Activated CD8-positive, alpha-beta T cell treated with anti-CD3 and anti-CD28 coated beads for 36 hours (primary cell): Measurements from ENCODE around the gene CD28. TPM values are rescaled to one million over a fixed set of nuclear protein-coding genes. Genes with fewer than 3 reads are reported as not detected.
"Not testable (repeated sequence)": the region's sequence is repeated elsewhere in the genome, so short reads cannot be mapped to it uniquely, and the experiment has no call there.

ENCODE experiments used
- ATAC-seq: fragments of 200-7000 bp; cut with Tn5 transposase; one replicate; pipeline ENCODE4 v1.10.0; 2021; ENCODE audit warnings: mild to moderate bottlenecking, moderate library complexity
- CTCF ChIA-PET: fragments of 350-600 bp; sonication (Branson Sonifier 250); formaldehyde crosslinking; loops from one replicate; lab custom pipeline; 2021; ENCODE audit warnings: antibody characterized with exemption; lab: Charles Lee
- POLR2A ChIA-PET: fragments of 350-600 bp; sonication (Branson Sonifier 250); formaldehyde crosslinking; loops from one replicate; lab custom pipeline; 2021; ENCODE audit warnings: antibody characterized with exemption; lab: Charles Lee
- DNase-seq: peaks from one replicate; pipeline ENCODE4 v3.0.0-alpha.2; 2020
- H3K27ac Mint-ChIP-seq: one replicate; pipeline ENCODE4 v1.8.0; 2021; ENCODE audit warnings: mild to moderate bottlenecking, mixed read lengths
- H3K27me3 Mint-ChIP-seq: one replicate; pipeline ENCODE4 v1.8.0; 2021; ENCODE audit warnings: mixed read lengths
- H3K36me3 Mint-ChIP-seq: one replicate; pipeline ENCODE4 v1.8.0; 2021; ENCODE audit warnings: low read depth, mixed read lengths
- H3K4me1 Mint-ChIP-seq: one replicate; pipeline ENCODE4 v1.8.0; 2021; ENCODE audit warnings: low read depth, mixed read lengths
- H3K4me3 Mint-ChIP-seq: one replicate; pipeline ENCODE4 v1.8.0; 2021; ENCODE audit warnings: mild to moderate bottlenecking, moderate library complexity, mixed read lengths
- H3K9me3 Mint-ChIP-seq: one replicate; pipeline ENCODE4 v1.8.0; 2021; ENCODE audit warnings: mixed read lengths
- CTCF ChIP-seq: fragments of 200-600 bp; IDR thresholded peaks from one replicate; pipeline ENCODE4 v1.8.0; 2022; ENCODE audit warnings: antibody characterized with exemption, mild to moderate bottlenecking
- intact Hi-C: fragments of 100-400 bp; cut with micrococcal nuclease; formaldehyde crosslinking; loops from one replicate; pipeline ENCODE4 v1.10.0; 2022
- total RNA-seq, 2 experiments: library from RNA; stranded (reverse); gene quantifications; one replicate each; pipeline ENCODE4 v1.2.3, GENCODE V29; 2021

CD28 gene
- total RNA-seq, 2 experiments from 2014 or later: 94.2 to 97.3 TPM

DNA sequence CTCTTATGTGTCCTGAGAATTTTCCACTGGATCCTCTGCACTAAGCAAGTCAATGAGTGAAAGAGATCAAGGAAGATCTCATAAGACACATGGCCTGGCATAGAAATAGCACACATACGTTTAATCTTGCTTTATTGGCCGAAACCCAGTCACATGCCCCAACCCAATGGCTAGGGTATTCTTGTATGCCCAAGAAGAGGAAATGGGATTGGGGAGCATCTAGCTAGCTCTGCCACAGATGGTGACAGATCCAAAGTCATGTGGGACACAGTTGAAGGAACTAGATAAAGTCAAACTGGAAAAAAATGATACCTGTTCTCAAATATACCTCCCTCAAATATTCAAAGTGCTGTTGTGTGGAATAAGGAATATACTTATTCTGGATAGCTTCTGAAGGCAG lies 74.7 kb downstream of the CD28 start:
- peaks cover 49% of the 10 kb centered on the region for H3K4me1 Mint-ChIP-seq
- no peak for DNase-seq
- peaks cover 7% of the 10 kb centered on the region for H3K36me3 Mint-ChIP-seq
- ChIA-PET POLR2A (interaction anchor here (1.0 to 1.6 kb wide), 9 partner anchors 13 to 74 kb away, joined by 3 to 4 read pairs (median 3); no protein-coding TSS in a partner anchor), CTCF (interaction anchor here (0.8 to 8.2 kb wide), 10 partner anchors 11 to 63 kb away, joined by 3 to 62 read pairs (median 5); no protein-coding TSS in a partner anchor)
- intact Hi-C loops: loop anchor here (5.0 kb wide), 2 partner anchors 44 to 74 kb away; partner anchors contain the start of gene CD28
- peak overlapping the region; percentile 50 for H3K27ac Mint-ChIP-seq
- H3K27me3 Mint-ChIP-seq: no peaks in the 10 kb centered on the region
- no peak for TF ChIP-seq CTCF
- no peak overlapping the region for H3K4me3 Mint-ChIP-seq
- ATAC-seq: no peak
- H3K9me3 Mint-ChIP-seq: peaks cover 6% of the 10 kb centered on the region

- ChIA-PET CTCF (interaction anchor here (1.0 to 8.2 kb wide), 17 partner anchors 9 to 298 kb away, joined by 3 to 62 read pairs (median 5); no protein-coding TSS in a partner anchor), POLR2A (interaction anchor here (0.8 to 1.6 kb wide), 6 partner anchors 34 to 72 kb away, joined by 3 to 4 read pairs (median 3); no protein-coding TSS in a partner anchor)
- intact Hi-C loops: loop anchor here (5.0 kb wide), 2 partner anchors 45 to 75 kb away; partner anchors contain the start of gene CD28
Observed at GRCh38 chr2:203782262-203782976, 76.0 kb downstream of the CD28 start.

GRCh38 chr2:203783496-203784203 lies 77.2 kb downstream of the CD28 start:
- no peak for TF ChIP-seq CTCF
- Mint-ChIP-seq H3K9me3 (peaks cover 6% of the 10 kb centered on the region), H3K4me1 (peaks cover 57% of the 10 kb centered on the region), H3K27me3 (no peaks in the 10 kb centered on the region), H3K36me3 (peaks cover 7% of the 10 kb centered on the region), H3K27ac (peak overlapping the region; percentile 34), H3K4me3 (no peak overlapping the region)
- CTCF ChIA-PET: interaction anchor here (0.7 to 8.2 kb wide), 16 partner anchors 8 to 299 kb away, joined by 3 to 62 read pairs (median 4); no protein-coding TSS in a partner anchor
- ATAC-seq (no peak), DNase-seq (no peak)
- POLR2A ChIA-PET: interaction anchor here (0.8 to 2.9 kb wide), 11 partner anchors 10 to 75 kb away, joined by 3 to 10 read pairs (median 5); no protein-coding TSS in a partner anchor
- intact Hi-C loops: loop anchor here (5.0 kb wide), 2 partner anchors 46 to 76 kb away; partner anchors contain the start of gene CD28

More at GRCh38 chr2:203782262-203782976, 76.0 kb downstream of the CD28 start:
- H3K4me1 Mint-ChIP-seq: peaks cover 49% of the 10 kb centered on the region
- peak overlapping the region; percentile 82 for H3K27ac Mint-ChIP-seq
- no peak overlapping the region for H3K4me3 Mint-ChIP-seq
- H3K9me3 Mint-ChIP-seq: peaks cover 6% of the 10 kb centered on the region
- DNase-seq: peak; percentile 83
- H3K36me3 Mint-ChIP-seq: peaks cover 7% of the 10 kb centered on the region
- peak; percentile 96 for ATAC-seq
- no peaks in the 10 kb centered on the region for H3K27me3 Mint-ChIP-seq
- peak; percentile 77 for TF ChIP-seq CTCF

- ChIA-PET CTCF (interaction anchor here (0.7 to 8.2 kb wide), 4 partner anchors 14 to 63 kb away, joined by 3 to 62 read pairs (median 4); no protein-coding TSS in a partner anchor), POLR2A (interaction anchor here (1.2 to 2.9 kb wide), 5 partner anchors 9 to 44 kb away, joined by 4 to 10 read pairs (median 7); no protein-coding TSS in a partner anchor)
- DNase-seq, H3K9me3 Mint-ChIP-seq, H3K27me3 Mint-ChIP-seq, H3K36me3 Mint-ChIP-seq, ATAC-seq: not testable (repeated sequence)
- intact Hi-C loops: loop anchor here (5.0 kb wide), 2 partner anchors 47 to 77 kb away; partner anchors contain the start of gene CD28
- H3K4me1 Mint-ChIP-seq: peaks cover 50% of the 10 kb centered on the region
- peak overlapping the region; percentile 76 for H3K27ac Mint-ChIP-seq
- peak overlapping the region; percentile 62 for H3K4me3 Mint-ChIP-seq
Observed at GRCh38 chr2:203784710-203785270, 78.4 kb downstream of the CD28 start.

GRCh38 chr2:203785391-203786110 lies 79.1 kb downstream of the CD28 start:
- H3K27me3 Mint-ChIP-seq, H3K27ac Mint-ChIP-seq, intact Hi-C loops, DNase-seq, H3K4me3 Mint-ChIP-seq, H3K36me3 Mint-ChIP-seq, ATAC-seq, H3K9me3 Mint-ChIP-seq: not testable (repeated sequence)
- peaks cover 44% of the 10 kb centered on the region for H3K4me1 Mint-ChIP-seq
- CTCF ChIA-PET: interaction anchor here (8.2 kb wide), 1 partner anchor 29 kb away, joined by 62 read pairs; no protein-coding TSS in a partner anchor
- POLR2A ChIA-PET: interaction anchor here (0.6 to 2.9 kb wide), 4 partner anchors 14 to 114 kb away, joined by 4 to 10 read pairs (median 5); no protein-coding TSS in a partner anchor
